KMS-11 (cell line): Measurements from ENCODE around the gene NRP1.

ENCODE experiments used
- H2AFZ ChIP-seq: fragments of 200-600 bp; sonication (generic); 2 replicates; pipeline ENCODE4 v1.6.1; 2016; ENCODE audit warnings: antibody characterized with exemption, mixed run types, low read depth
- H3K27ac ChIP-seq: fragments of 200-600 bp; sonication (generic); 2 replicates; pipeline ENCODE4 v1.6.1; 2016; ENCODE audit warnings: mild to moderate bottlenecking, mixed run types
- H3K27me3 ChIP-seq: fragments of 200-600 bp; sonication (generic); 2 replicates; pipeline ENCODE4 v1.6.1; 2017; ENCODE audit warnings: mild to moderate bottlenecking, low read depth, mixed run types, moderate library complexity; ENCODE audit not compliant: insufficient read depth
- H3K36me3 ChIP-seq: fragments of 200-600 bp; sonication (generic); 2 replicates; pipeline ENCODE4 v1.6.1; 2017; ENCODE audit warnings: mild to moderate bottlenecking, mixed run types; ENCODE audit not compliant: insufficient read depth
- H3K4me1 ChIP-seq: fragments of 200-600 bp; sonication (generic); 2 replicates; pipeline ENCODE4 v1.6.1; 2016; ENCODE audit warnings: mild to moderate bottlenecking, low read depth, mixed run types; ENCODE audit not compliant: poor library complexity, severe bottlenecking
- H3K4me2 ChIP-seq: fragments of 200-600 bp; sonication (generic); 2 replicates; pipeline ENCODE4 v1.7.0; 2016; ENCODE audit warnings: mild to moderate bottlenecking, mixed run types
- H3K4me3 ChIP-seq: fragments of 200-600 bp; sonication (generic); IDR thresholded peaks from 2 replicates; pipeline ENCODE4 v1.6.1; 2017; ENCODE audit warnings: low read depth, low read length, mixed read lengths; ENCODE audit not compliant: insufficient read depth
- H3K79me2 ChIP-seq: fragments of 200-600 bp; sonication (generic); 2 replicates; pipeline ENCODE4 v1.6.1; 2016; ENCODE audit warnings: low read depth, mixed run types; ENCODE audit not compliant: insufficient read depth
- H3K9ac ChIP-seq: fragments of 200-600 bp; sonication (generic); 2 replicates; pipeline ENCODE4 v1.6.1; 2016; ENCODE audit warnings: mild to moderate bottlenecking, mixed run types
- H4K20me1 ChIP-seq: fragments of 200-600 bp; sonication (generic); 2 replicates; pipeline ENCODE4 v1.6.1; 2016; ENCODE audit warnings: mild to moderate bottlenecking, mixed run types; ENCODE audit not compliant: insufficient read depth
- CTCF ChIP-seq: fragments of 200-600 bp; sonication (generic); conservative IDR thresholded peaks from 2 replicates; pipeline ENCODE4 v1.6.1; 2017; ENCODE audit warnings: low read depth, mild to moderate bottlenecking, antibody characterized with exemption, low read length, moderate library complexity, mixed read lengths

Gene NRP1

GRCh38 chr10:33183655-33184054 lies 150.8 kb downstream of the NRP1 start:
- no peak overlapping the region for H2AFZ ChIP-seq
- H3K36me3 ChIP-seq, result no peaks in the 10 kb centered on the region
- no peaks in the 10 kb centered on the region for H3K4me1 ChIP-seq
- no peak overlapping the region for H3K4me3 ChIP-seq
- no peak overlapping the region for H3K27ac ChIP-seq
- H3K4me2 ChIP-seq, result no peak overlapping the region
- no peaks in the 10 kb centered on the region for H4K20me1 ChIP-seq
- no peaks in the 10 kb centered on the region for H3K79me2 ChIP-seq
- TF ChIP-seq CTCF, result no peak
- H3K27me3 ChIP-seq, result no peaks in the 10 kb centered on the region
- no peak overlapping the region for H3K9ac ChIP-seq

DNA sequence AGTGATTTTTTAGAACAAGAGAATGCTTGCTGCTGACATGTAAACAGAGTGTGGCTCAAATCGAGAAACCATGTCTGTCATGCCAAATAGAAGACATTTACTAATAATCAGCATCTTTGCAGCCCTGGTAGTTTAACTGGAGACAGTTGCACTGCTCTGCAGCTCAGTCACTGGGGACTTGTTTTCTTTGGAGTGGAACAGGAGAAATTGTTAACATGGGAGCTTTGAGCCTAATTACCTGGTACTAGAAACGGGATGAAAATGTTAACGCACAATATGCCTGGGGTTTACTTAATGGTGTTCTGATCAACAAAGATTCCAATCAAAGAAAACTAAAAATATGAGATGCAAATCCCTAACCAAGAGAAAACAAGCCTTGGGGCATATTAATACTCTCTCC lies 153.5 kb downstream of the NRP1 start:
- H3K36me3 ChIP-seq, result no peaks in the 10 kb centered on the region

DNA sequence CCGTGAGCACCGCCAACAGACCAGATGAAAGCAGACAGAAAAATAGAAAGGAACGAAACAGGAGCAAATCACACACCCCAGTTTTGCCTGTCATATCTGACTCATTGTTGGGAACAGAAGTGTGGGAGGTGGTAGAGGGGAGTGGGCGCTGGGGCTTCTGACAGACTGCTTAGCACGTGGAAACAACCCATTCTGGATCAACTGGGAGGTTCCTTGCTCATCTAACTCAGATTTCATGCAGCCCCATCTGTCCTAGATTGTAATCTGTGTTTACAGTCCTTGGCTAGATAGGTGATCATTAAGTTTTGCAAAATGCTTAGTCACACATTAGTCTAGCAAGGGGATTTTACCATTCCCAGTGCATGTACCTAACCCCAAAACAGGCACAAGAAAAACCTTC lies 154.1 kb downstream of the NRP1 start:
- H3K4me3 ChIP-seq, result no peak overlapping the region
- H3K27me3 ChIP-seq, result no peaks in the 10 kb centered on the region
- H4K20me1 ChIP-seq, result no peaks in the 10 kb centered on the region
- H3K4me1 ChIP-seq, result no peaks in the 10 kb centered on the region
- H3K9ac ChIP-seq, result no peak overlapping the region
- H3K27ac ChIP-seq, result no peak overlapping the region
- H2AFZ ChIP-seq, result no peak overlapping the region
- H3K4me2 ChIP-seq, result no peak overlapping the region
- no peak for TF ChIP-seq CTCF
- no peaks in the 10 kb centered on the region for H3K36me3 ChIP-seq
- no peaks in the 10 kb centered on the region for H3K79me2 ChIP-seq

More for the DNA sequence above, 153.5 kb downstream of the NRP1 start:
- Histone ChIP-seq H3K4me3 (no peak overlapping the region), H3K9ac (no peak overlapping the region), H3K27me3 (no peaks in the 10 kb centered on the region), H3K4me1 (no peaks in the 10 kb centered on the region), H2AFZ (no peak overlapping the region), H3K79me2 (no peaks in the 10 kb centered on the region), H3K27ac (no peak overlapping the region), H4K20me1 (no peaks in the 10 kb centered on the region), H3K4me2 (no peak overlapping the region)
- TF ChIP-seq CTCF, result no peak

- Histone ChIP-seq H3K4me3 (no peak overlapping the region), H2AFZ (no peak overlapping the region), H3K4me1 (no peaks in the 10 kb centered on the region), H3K9ac (no peak overlapping the region), H4K20me1 (no peaks in the 10 kb centered on the region), H3K4me2 (no peak overlapping the region), H3K36me3 (no peaks in the 10 kb centered on the region), H3K27ac (no peak overlapping the region), H3K27me3 (no peaks in the 10 kb centered on the region), H3K79me2 (no peaks in the 10 kb centered on the region)
- TF ChIP-seq CTCF, result no peak
Observed at GRCh38 chr10:33179067-33179466, 155.4 kb downstream of the NRP1 start.
